Ishikawa (cell line): Measurements from ENCODE around the gene COPE.

Experiments
- CEBPB ChIP-seq: IDR thresholded peaks from 2 replicates; pipeline ENCODE4 v1.6.1; 2012
- CREB1 ChIP-seq: IDR thresholded peaks from 2 replicates; pipeline ENCODE4 v1.6.1; 2012; ENCODE audit warnings: low read depth
- EGR1 ChIP-seq: IDR thresholded peaks from 2 replicates; pipeline ENCODE4 v1.6.1; 2012
- EP300 ChIP-seq: IDR thresholded peaks from 2 replicates; pipeline ENCODE4 v1.6.1; 2012; ENCODE audit warnings: borderline replicate concordance
- FOXM1 ChIP-seq: IDR thresholded peaks from 2 replicates; pipeline ENCODE4 v1.6.1; 2012; ENCODE audit warnings: low read depth, borderline replicate concordance
- NFIC ChIP-seq: IDR thresholded peaks from 2 replicates; pipeline ENCODE4 v1.6.1; 2012
- RAD21 ChIP-seq: IDR thresholded peaks from 2 replicates; pipeline ENCODE4 v1.6.1; 2012; ENCODE audit warnings: low read depth
- TAF1 ChIP-seq: IDR thresholded peaks from 2 replicates; pipeline ENCODE4 v1.6.1; 2012; ENCODE audit warnings: low read depth, mild to moderate bottlenecking
- TCF12 ChIP-seq: IDR thresholded peaks from 2 replicates; pipeline ENCODE4 v1.6.1; 2012; ENCODE audit warnings: low read depth
- TEAD4 ChIP-seq: IDR thresholded peaks from 2 replicates; pipeline ENCODE4 v1.6.1; 2012
- YY1 ChIP-seq: IDR thresholded peaks from 2 replicates; pipeline ENCODE4 v1.6.1; 2012; ENCODE audit warnings: low read depth
- ZBTB7A ChIP-seq: IDR thresholded peaks from 2 replicates; pipeline ENCODE4 v1.6.1; 2012; ENCODE audit warnings: low read depth
- TF ChIP-seq, protein P1 (sequence below): IDR thresholded peaks from 2 replicates; pipeline ENCODE4 v1.6.1; 2012
- TF ChIP-seq, protein P2 (sequence below): IDR thresholded peaks from 2 replicates; pipeline ENCODE4 v1.6.1; 2012
- TF ChIP-seq, protein P3 (sequence below): IDR thresholded peaks from 2 replicates; pipeline ENCODE4 v1.6.1; 2012; ENCODE audit warnings: low read depth, mild to moderate bottlenecking

The COPE gene

DNA sequence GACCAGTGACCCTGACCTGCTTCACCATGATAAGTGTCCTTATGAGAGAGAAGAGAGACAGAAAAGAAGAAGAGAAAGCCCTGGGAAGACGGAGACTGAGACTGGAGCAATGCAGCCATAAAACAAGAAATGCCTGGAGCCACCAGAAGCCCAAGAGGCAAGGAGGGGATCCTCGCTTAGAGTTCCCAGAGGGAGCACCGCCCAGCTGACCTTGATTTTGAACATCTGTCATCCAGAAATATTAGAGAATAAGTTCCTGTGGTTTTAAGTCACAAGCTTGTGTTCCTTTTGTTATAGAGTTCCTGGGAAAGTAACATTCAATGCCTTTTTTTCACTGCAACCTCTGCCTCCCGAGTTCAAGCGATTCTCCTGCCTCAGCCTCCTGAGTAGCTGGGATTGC lies 43.5 kb downstream of the COPE start:
- TF ChIP-seq TAF1 (no peak), TCF12 (no peak), YY1 (no peak), CEBPB (no peak)

DNA sequence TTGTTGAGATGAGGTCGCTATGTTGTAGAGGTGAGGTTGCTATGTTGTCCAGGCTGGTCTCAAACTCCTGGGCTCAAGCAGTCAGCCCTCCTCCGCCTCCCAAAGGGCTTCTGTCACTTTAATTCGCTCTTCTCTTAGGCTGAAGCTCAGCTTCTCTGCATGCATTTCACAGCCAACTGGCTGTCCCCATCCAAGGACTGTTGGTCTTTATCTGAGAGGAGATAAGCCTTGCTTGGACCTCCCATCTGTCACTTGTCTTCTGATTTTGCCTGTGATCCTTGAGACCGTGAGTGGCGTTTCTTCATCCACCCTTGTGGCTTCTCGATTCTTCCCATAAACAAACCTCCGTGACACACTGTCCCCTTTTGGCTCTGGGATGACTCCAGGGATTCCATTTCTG lies 47.6 kb downstream of the COPE start:
- TF ChIP-seq ZBTB7A: no peak
- TF ChIP-seq TCF12: no peak
- no peak for TF ChIP-seq FOXM1
- TF ChIP-seq CREB1: no peak
- TF ChIP-seq CEBPB: no peak
- TF ChIP-seq, protein P1, sequence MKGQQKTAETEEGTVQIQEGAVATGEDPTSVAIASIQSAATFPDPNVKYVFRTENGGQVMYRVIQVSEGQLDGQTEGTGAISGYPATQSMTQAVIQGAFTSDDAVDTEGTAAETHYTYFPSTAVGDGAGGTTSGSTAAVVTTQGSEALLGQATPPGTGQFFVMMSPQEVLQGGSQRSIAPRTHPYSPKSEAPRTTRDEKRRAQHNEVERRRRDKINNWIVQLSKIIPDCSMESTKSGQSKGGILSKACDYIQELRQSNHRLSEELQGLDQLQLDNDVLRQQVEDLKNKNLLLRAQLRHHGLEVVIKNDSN: no peak
- TF ChIP-seq RAD21: no peak
- TF ChIP-seq TAF1: no peak
- no peak for TF ChIP-seq EP300
- TF ChIP-seq, protein P2, sequence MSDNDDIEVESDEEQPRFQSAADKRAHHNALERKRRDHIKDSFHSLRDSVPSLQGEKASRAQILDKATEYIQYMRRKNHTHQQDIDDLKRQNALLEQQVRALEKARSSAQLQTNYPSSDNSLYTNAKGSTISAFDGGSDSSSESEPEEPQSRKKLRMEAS: no peak
- TF ChIP-seq YY1: no peak

DNA sequence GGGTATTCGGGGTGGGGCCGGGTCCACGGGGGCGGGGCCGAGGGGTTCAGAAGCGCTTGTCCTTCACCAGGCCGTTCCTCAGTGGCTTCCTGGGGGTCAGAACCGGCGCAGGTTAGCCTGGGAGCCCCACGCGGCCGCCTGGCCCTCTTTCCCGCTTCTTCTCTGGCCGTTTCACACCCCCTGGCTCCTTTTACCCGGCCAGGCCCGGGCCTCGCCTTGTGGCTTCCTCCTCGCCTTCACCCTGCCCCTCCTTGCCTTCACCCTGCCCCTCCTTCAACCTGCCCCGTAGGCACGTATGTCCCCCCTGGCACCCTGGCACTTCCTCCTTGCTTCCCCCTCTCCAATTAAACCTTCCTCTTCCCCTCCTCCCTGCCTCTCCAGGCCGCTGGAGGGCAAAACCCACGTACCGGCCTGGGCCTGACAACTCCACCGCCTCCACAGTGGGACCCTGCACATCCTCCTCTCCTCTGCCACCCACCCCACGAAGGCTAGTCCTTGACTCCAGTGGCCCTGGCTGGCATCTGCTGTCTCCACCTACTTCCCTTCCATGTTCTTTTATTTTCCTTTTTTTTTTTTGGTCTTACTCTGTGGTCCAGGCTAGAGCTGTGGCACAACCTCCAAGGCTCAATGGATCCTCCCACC lies 48.5 kb downstream of the COPE start:
- no peak for TF ChIP-seq TEAD4
- no peak for TF ChIP-seq YY1
- no peak for TF ChIP-seq TAF1
- no peak for TF ChIP-seq FOXM1
- TF ChIP-seq, protein P1: no peak
- no peak for TF ChIP-seq EGR1
- no peak for TF ChIP-seq CEBPB
- TF ChIP-seq EP300: no peak
- no peak for TF ChIP-seq CREB1
- TF ChIP-seq ZBTB7A: no peak
- TF ChIP-seq NFIC: no peak
- TF ChIP-seq, protein P2: no peak
- TF ChIP-seq RAD21: no peak
- TF ChIP-seq, protein P3, sequence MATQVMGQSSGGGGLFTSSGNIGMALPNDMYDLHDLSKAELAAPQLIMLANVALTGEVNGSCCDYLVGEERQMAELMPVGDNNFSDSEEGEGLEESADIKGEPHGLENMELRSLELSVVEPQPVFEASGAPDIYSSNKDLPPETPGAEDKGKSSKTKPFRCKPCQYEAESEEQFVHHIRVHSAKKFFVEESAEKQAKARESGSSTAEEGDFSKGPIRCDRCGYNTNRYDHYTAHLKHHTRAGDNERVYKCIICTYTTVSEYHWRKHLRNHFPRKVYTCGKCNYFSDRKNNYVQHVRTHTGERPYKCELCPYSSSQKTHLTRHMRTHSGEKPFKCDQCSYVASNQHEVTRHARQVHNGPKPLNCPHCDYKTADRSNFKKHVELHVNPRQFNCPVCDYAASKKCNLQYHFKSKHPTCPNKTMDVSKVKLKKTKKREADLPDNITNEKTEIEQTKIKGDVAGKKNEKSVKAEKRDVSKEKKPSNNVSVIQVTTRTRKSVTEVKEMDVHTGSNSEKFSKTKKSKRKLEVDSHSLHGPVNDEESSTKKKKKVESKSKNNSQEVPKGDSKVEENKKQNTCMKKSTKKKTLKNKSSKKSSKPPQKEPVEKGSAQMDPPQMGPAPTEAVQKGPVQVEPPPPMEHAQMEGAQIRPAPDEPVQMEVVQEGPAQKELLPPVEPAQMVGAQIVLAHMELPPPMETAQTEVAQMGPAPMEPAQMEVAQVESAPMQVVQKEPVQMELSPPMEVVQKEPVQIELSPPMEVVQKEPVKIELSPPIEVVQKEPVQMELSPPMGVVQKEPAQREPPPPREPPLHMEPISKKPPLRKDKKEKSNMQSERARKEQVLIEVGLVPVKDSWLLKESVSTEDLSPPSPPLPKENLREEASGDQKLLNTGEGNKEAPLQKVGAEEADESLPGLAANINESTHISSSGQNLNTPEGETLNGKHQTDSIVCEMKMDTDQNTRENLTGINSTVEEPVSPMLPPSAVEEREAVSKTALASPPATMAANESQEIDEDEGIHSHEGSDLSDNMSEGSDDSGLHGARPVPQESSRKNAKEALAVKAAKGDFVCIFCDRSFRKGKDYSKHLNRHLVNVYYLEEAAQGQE: no peak

DNA sequence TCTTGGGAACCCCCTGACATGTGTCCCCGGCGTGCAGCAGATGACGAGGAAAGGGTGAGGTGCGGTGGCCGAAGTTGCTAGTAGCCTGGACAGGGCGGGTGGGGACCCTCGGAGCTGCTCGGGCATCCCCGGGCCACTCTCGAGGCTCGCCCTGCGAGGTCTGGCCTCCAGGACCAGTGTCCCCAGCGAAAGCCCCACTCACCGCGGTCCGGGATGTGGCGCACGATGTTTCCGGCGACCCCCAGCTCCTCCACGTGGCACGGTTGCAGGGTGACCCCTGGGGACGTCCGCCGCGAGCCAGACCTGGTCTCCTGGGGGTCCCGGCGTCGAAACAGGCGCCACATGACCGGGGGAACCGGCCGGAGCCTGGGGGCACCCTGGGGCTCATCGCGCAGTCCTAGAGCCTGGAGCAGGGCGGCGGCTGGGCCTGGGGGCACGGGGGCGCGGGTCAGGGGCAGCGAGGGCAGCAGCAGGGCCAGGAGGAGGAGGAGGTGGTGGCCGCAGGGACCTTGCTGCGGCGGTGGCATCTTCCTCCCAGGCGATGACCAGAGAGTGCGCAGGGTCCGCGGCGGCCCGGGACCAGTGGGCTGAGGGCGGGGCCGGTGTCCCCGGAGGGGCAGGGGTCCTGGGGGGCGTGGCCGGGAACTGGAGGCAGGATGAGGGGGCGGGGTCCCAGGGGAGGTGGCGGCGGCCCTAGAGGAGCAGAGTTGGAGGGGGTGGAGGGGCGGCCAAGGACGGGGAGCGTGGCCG lies 49.2 kb downstream of the COPE start:
- no peak for TF ChIP-seq TCF12
- TF ChIP-seq, protein P3: no peak
- TF ChIP-seq TAF1: no peak
- TF ChIP-seq CEBPB: no peak
- TF ChIP-seq EGR1: no peak
- TF ChIP-seq NFIC: no peak
- TF ChIP-seq FOXM1: no peak
- TF ChIP-seq, protein P1: no peak
- no peak for TF ChIP-seq RAD21
- no peak for TF ChIP-seq YY1
- TF ChIP-seq CREB1: no peak
- TF ChIP-seq EP300: no peak
- TF ChIP-seq, protein P2: no peak
- TF ChIP-seq ZBTB7A: no peak
- TF ChIP-seq TEAD4: no peak

DNA sequence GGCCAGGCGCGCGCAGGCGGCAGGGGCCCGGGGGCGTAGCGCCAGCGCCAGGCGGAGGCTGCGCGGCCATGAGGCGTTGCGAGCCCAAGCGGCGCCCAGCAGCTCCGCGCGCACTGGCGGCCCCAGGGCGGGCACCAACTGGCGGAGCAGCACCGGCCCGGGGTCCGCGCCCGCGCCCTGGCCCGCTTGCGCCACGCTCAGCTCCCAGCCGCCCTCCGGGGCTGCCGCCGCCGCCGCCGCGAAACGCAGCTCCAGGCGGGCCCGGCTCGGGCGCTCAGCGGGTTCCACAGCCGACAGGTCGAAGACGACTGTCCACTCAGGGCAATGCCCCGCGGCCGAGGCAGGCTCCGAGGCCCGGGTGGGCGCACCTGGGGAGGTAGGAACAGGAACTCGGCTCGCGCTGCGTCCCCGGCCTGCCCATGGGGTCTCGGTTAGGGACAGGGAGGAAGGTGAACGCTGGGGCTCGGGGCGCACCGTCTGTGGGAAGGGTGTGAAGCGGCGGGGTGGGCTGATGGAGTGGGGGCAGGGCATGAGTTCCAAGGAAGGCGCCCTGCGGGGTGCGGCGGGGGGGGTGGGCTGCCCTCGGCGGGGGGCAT lies 50.1 kb downstream of the COPE start:
- TF ChIP-seq YY1: no peak
- TF ChIP-seq FOXM1: no peak
